Vagina (tissue), 2 donors: Measurements from ENCODE around the gene YEATS4. TPM values are rescaled to one million over a fixed set of nuclear protein-coding genes. Genes with fewer than 3 reads are reported as not detected.

Experiments
- DNase-seq, 2 donors: peaks; one replicate each; pipeline ENCODE4 v3.0.0-alpha.2; 2017; ENCODE audit errors: extremely low spot score in 2 of 2
- H3K27ac ChIP-seq: fragments of 200-600 bp; sonication (generic); one replicate; pipeline ENCODE4 v1.5.1; 2019
- H3K27me3 ChIP-seq: fragments of 200-600 bp; sonication (generic); one replicate; pipeline ENCODE4 v1.5.1; 2019
- H3K36me3 ChIP-seq, 2 donors: fragments of 200-600 bp; sonication (generic); one replicate each; pipeline ENCODE4 v1.5.1; 2017 to 2019
- H3K4me1 ChIP-seq: fragments of 200-600 bp; sonication (generic); one replicate; pipeline ENCODE4 v1.5.1; 2019
- H3K4me3 ChIP-seq, 2 donors: fragments of 200-600 bp; sonication (generic); 1 replicate in 1 of 2; 2 replicates in 1 of 2; pipeline ENCODE4 v1.5.1; 2016 to 2019
- H3K9me3 ChIP-seq: fragments of 200-600 bp; sonication (generic); one replicate; pipeline ENCODE4 v1.5.1; 2019
- POLR2A ChIP-seq, 2 donors: fragments of 450-650 bp; IDR thresholded peaks; one replicate each; pipeline ENCODE4 v1.6.1; 2017; ENCODE audit warnings: antibody characterized with exemption in 2 of 2, mild to moderate bottlenecking in 2 of 2, moderate library complexity in 2 of 2
- POLR2AphosphoS5 ChIP-seq, 2 donors: sonication (generic); formaldehyde crosslinking; IDR thresholded peaks; one replicate each; pipeline ENCODE4 v1.9.0; 2017; ENCODE audit warnings: antibody characterized with exemption in 2 of 2, mild to moderate bottlenecking in 2 of 2, low read depth in 1 of 2; ENCODE audit not compliant: insufficient read depth in 1 of 2
- intact Hi-C: fragments of 100-400 bp; cut with DNase I; formaldehyde crosslinking; loops from one replicate; pipeline ENCODE4 v1.15.1; 2023
- total RNA-seq: library from RNA; depleted of rRNA; stranded (reverse); fragments of >200 nt; gene quantifications from one replicate; pipeline ENCODE4 v1.2.3, GENCODE V29; 2016
- TF ChIP-seq, protein P1 (sequence below), 3 experiments: fragments of 450-650 bp in 2 of 3; fragments of 200-600 bp in 1 of 3; sonication (generic) in 1 of 3; IDR thresholded peaks; one replicate each; pipeline ENCODE4 v1.5.1; 2017 to 2019; ENCODE audit warnings: antibody characterized with exemption in 3 of 3, mild to moderate bottlenecking in 2 of 3, moderate library complexity in 2 of 3

YEATS4 gene
- total RNA-seq, 1 donor from 2014 or later, result 6.1 TPM

DNA sequence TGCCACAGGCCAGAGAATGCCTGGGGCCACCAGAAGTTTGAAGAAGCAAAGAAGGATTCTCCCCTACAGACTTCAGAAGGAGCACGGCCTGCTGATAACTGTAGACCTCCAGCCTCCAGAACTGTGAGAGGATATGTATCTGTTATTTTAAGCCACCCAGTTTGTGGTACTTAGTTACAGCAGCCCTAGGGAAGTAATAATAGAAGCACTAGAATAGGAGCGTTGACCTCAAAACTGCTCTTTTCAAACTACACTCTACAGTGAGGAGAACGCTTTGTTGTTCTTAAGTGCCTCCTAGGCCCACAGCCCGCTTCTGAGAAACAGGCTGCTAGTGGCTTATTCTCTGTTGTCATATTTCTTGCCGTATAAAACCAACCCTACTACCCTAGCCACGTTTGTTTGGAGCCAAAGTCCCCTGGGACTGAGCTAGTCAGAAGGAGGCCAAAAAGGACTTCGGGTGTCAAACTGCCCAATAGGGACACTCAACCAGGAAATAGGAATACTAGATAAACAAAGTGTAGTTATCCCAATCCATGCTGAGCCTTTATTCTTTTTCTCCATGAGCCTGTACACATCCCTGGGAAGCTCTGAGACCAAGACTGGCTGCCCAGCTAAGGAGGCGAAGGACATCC is 72.2 kb downstream of the YEATS4 start:
- Histone ChIP-seq H3K9me3 (no peaks in the 10 kb centered on the region), H3K4me3 (no peak overlapping the region), H3K36me3 (no peaks in the 10 kb centered on the region), H3K27ac (no peak overlapping the region), H3K4me1 (no peaks in the 10 kb centered on the region), H3K27me3 (no peaks in the 10 kb centered on the region)
- TF ChIP-seq POLR2AphosphoS5 (IDR thresholded peaks at IDR 0.05; ENCODE audit: insufficient read depth in 1 of 2, low read depth in 1 of 2) (no peak), POLR2A (IDR thresholded peaks at IDR 0.05) (no peak)
- TF ChIP-seq, protein P1, sequence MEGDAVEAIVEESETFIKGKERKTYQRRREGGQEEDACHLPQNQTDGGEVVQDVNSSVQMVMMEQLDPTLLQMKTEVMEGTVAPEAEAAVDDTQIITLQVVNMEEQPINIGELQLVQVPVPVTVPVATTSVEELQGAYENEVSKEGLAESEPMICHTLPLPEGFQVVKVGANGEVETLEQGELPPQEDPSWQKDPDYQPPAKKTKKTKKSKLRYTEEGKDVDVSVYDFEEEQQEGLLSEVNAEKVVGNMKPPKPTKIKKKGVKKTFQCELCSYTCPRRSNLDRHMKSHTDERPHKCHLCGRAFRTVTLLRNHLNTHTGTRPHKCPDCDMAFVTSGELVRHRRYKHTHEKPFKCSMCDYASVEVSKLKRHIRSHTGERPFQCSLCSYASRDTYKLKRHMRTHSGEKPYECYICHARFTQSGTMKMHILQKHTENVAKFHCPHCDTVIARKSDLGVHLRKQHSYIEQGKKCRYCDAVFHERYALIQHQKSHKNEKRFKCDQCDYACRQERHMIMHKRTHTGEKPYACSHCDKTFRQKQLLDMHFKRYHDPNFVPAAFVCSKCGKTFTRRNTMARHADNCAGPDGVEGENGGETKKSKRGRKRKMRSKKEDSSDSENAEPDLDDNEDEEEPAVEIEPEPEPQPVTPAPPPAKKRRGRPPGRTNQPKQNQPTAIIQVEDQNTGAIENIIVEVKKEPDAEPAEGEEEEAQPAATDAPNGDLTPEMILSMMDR (IDR thresholded peaks at IDR 0.05), result no peak
- intact Hi-C loops, result no loop called here
- no peak for DNase-seq

GRCh38 chr12:69433653-69434052 is 74.1 kb downstream of the YEATS4 start:
- Histone ChIP-seq H3K27ac (no peak overlapping the region), H3K9me3 (no peaks in the 10 kb centered on the region), H3K4me3 (no peak overlapping the region), H3K4me1 (no peaks in the 10 kb centered on the region), H3K36me3 (no peaks in the 10 kb centered on the region), H3K27me3 (no peaks in the 10 kb centered on the region)
- intact Hi-C loops, result no loop called here
- DNase-seq, result no peak
- TF ChIP-seq POLR2A (IDR thresholded peaks at IDR 0.05) (no peak), POLR2AphosphoS5 (IDR thresholded peaks at IDR 0.05; ENCODE audit: insufficient read depth in 1 of 2, low read depth in 1 of 2) (no peak)
- TF ChIP-seq, protein P1 (IDR thresholded peaks at IDR 0.05), result no peak

- Histone ChIP-seq H3K4me3 (no peak overlapping the region), H3K27ac (no peak overlapping the region), H3K4me1 (no peaks in the 10 kb centered on the region), H3K9me3 (no peaks in the 10 kb centered on the region), H3K36me3 (no peaks in the 10 kb centered on the region), H3K27me3 (no peaks in the 10 kb centered on the region)
- intact Hi-C loops, result no loop called here
- DNase-seq, result no peak
- TF ChIP-seq POLR2A (IDR thresholded peaks at IDR 0.05), result no peak
- TF ChIP-seq, protein P1 (IDR thresholded peaks at IDR 0.05), result no peak
- no peak for TF ChIP-seq POLR2AphosphoS5 (IDR thresholded peaks at IDR 0.05; ENCODE audit: insufficient read depth in 1 of 2, low read depth in 1 of 2)
Observed at GRCh38 chr12:69435644-69436043, 76.1 kb downstream of the YEATS4 start.

GRCh38 chr12:69437073-69437472 is 77.5 kb downstream of the YEATS4 start:
- no peak overlapping the region for H3K27ac ChIP-seq
- DNase-seq, result no peak

DNA sequence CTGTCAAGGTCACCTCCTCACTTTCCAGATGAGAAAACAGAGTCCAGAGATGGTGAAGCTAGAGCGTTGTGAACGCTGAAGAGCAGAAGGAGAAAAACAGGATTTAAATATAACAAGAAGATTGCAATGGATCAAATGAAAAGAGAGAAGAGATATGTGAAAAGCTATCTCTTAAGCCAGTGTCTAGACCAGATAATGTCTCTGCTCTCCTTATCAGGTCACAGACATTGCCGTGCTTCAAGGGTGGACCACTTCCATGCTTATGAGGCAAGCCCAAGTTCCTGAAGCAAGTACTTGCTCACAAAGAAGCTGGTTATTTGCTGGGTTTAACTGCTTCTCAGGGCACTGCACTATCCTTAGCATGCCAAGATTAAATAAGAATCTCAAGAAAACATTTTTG is 79.0 kb downstream of the YEATS4 start:
- H3K27me3 ChIP-seq, result no peaks in the 10 kb centered on the region
- TF ChIP-seq POLR2A (IDR thresholded peaks at IDR 0.05) (no peak), POLR2AphosphoS5 (IDR thresholded peaks at IDR 0.05; ENCODE audit: insufficient read depth in 1 of 2, low read depth in 1 of 2) (no peak)
- no peak for DNase-seq
- intact Hi-C loops, result no loop called here
- no peak overlapping the region for H3K27ac ChIP-seq
- no peaks in the 10 kb centered on the region for H3K9me3 ChIP-seq
- H3K4me3 ChIP-seq, result no peak overlapping the region
- H3K36me3 ChIP-seq, result no peaks in the 10 kb centered on the region
- H3K4me1 ChIP-seq, result no peaks in the 10 kb centered on the region

More at GRCh38 chr12:69437073-69437472, 77.5 kb downstream of the YEATS4 start:
- Histone ChIP-seq H3K36me3 (no peaks in the 10 kb centered on the region), H3K4me3 (no peak overlapping the region), H3K4me1 (no peaks in the 10 kb centered on the region), H3K27me3 (no peaks in the 10 kb centered on the region), H3K9me3 (no peaks in the 10 kb centered on the region)
- TF ChIP-seq POLR2AphosphoS5 (IDR thresholded peaks at IDR 0.05; ENCODE audit: insufficient read depth in 1 of 2, low read depth in 1 of 2) (no peak), POLR2A (IDR thresholded peaks at IDR 0.05) (no peak)
- TF ChIP-seq, protein P1 (IDR thresholded peaks at IDR 0.05), result no peak
- intact Hi-C loops, result no loop called here
